ENCODE results near the gene GPATCH8.

Gene GPATCH8

GRCh38 chr17:44451016-44451627, 52.1 kb downstream of the GPATCH8 start:
- Mint-ChIP-seq H3K9me3 (no peaks in the 10 kb centered on the region), H3K36me3 (ENCODE audit: low read depth) (no peaks in the 10 kb centered on the region), H3K27ac (no peak overlapping the region), H3K4me1 (ENCODE audit: low read depth) (peaks cover 9% of the 10 kb centered on the region), H3K4me3 (no peak overlapping the region), H3K27me3 (ENCODE audit: low read depth) (no peaks in the 10 kb centered on the region)
- no peak for DNase-seq (ENCODE audit: low spot score)

GRCh38 chr17:44448412-44448811, 54.8 kb downstream of the GPATCH8 start:
- Mint-ChIP-seq H3K4me1 (ENCODE audit: low read depth) (peaks cover 14% of the 10 kb centered on the region), H3K9me3 (no peaks in the 10 kb centered on the region), H3K36me3 (ENCODE audit: low read depth) (peaks cover 3% of the 10 kb centered on the region), H3K4me3 (no peak overlapping the region), H3K27ac (no peak overlapping the region), H3K27me3 (ENCODE audit: low read depth) (no peaks in the 10 kb centered on the region)
- no peak for DNase-seq (ENCODE audit: low spot score)

- peaks cover 11% of the 10 kb centered on the region for H3K4me1 Mint-ChIP-seq (ENCODE audit: low read depth)
- H3K9me3 Mint-ChIP-seq: no peaks in the 10 kb centered on the region
- H3K27ac Mint-ChIP-seq: no peak overlapping the region
- peaks cover 7% of the 10 kb centered on the region for H3K36me3 Mint-ChIP-seq (ENCODE audit: low read depth)
- DNase-seq (ENCODE audit: low spot score): no peak
- H3K4me3 Mint-ChIP-seq: no peak overlapping the region
- H3K27me3 Mint-ChIP-seq (ENCODE audit: low read depth): no peaks in the 10 kb centered on the region
These were observed 58.5 kb downstream of the GPATCH8 start for GRCh38 chr17:44444735-44445105.

- peaks cover 7% of the 10 kb centered on the region for H3K36me3 Mint-ChIP-seq (ENCODE audit: low read depth)
- H3K27me3 Mint-ChIP-seq (ENCODE audit: low read depth): no peaks in the 10 kb centered on the region
- H3K4me3 Mint-ChIP-seq: no peak overlapping the region
- H3K9me3 Mint-ChIP-seq: no peaks in the 10 kb centered on the region
- H3K27ac Mint-ChIP-seq: no peak overlapping the region
- H3K4me1 Mint-ChIP-seq (ENCODE audit: low read depth): peaks cover 22% of the 10 kb centered on the region
- DNase-seq (ENCODE audit: low spot score): no peak
These were observed 60.4 kb downstream of the GPATCH8 start for GRCh38 chr17:44442806-44443205.

GRCh38 chr17:44439168-44439567, 64.0 kb downstream of the GPATCH8 start:
- Mint-ChIP-seq H3K4me3 (no peak overlapping the region), H3K9me3 (no peaks in the 10 kb centered on the region)
- no peak for DNase-seq (ENCODE audit: low spot score)

GRCh38 chr17:44438636-44439035, 64.6 kb downstream of the GPATCH8 start:
- peak overlapping the region; percentile 15 for H3K4me3 Mint-ChIP-seq
- no peak for DNase-seq (ENCODE audit: low spot score)
- H3K4me1 Mint-ChIP-seq (ENCODE audit: low read depth): peaks cover 17% of the 10 kb centered on the region
- H3K36me3 Mint-ChIP-seq (ENCODE audit: low read depth): peaks cover 14% of the 10 kb centered on the region
- H3K27ac Mint-ChIP-seq: peak overlapping the region; percentile 34
- no peaks in the 10 kb centered on the region for H3K9me3 Mint-ChIP-seq
- no peaks in the 10 kb centered on the region for H3K27me3 Mint-ChIP-seq (ENCODE audit: low read depth)

More at GRCh38 chr17:44439168-44439567, 64.0 kb downstream of the GPATCH8 start:
- Mint-ChIP-seq H3K36me3 (ENCODE audit: low read depth) (peaks cover 14% of the 10 kb centered on the region), H3K27me3 (ENCODE audit: low read depth) (no peaks in the 10 kb centered on the region), H3K4me1 (ENCODE audit: low read depth) (peaks cover 17% of the 10 kb centered on the region), H3K27ac (no peak overlapping the region)

GRCh38 chr17:44436336-44436735, 66.9 kb downstream of the GPATCH8 start:
- no peaks in the 10 kb centered on the region for H3K27me3 Mint-ChIP-seq (ENCODE audit: low read depth)
- H3K27ac Mint-ChIP-seq: no peak overlapping the region
- H3K4me1 Mint-ChIP-seq (ENCODE audit: low read depth): peaks cover 17% of the 10 kb centered on the region
- no peaks in the 10 kb centered on the region for H3K9me3 Mint-ChIP-seq
- H3K36me3 Mint-ChIP-seq (ENCODE audit: low read depth): peaks cover 28% of the 10 kb centered on the region
- no peak for DNase-seq (ENCODE audit: low spot score)
- no peak overlapping the region for H3K4me3 Mint-ChIP-seq

DNA sequence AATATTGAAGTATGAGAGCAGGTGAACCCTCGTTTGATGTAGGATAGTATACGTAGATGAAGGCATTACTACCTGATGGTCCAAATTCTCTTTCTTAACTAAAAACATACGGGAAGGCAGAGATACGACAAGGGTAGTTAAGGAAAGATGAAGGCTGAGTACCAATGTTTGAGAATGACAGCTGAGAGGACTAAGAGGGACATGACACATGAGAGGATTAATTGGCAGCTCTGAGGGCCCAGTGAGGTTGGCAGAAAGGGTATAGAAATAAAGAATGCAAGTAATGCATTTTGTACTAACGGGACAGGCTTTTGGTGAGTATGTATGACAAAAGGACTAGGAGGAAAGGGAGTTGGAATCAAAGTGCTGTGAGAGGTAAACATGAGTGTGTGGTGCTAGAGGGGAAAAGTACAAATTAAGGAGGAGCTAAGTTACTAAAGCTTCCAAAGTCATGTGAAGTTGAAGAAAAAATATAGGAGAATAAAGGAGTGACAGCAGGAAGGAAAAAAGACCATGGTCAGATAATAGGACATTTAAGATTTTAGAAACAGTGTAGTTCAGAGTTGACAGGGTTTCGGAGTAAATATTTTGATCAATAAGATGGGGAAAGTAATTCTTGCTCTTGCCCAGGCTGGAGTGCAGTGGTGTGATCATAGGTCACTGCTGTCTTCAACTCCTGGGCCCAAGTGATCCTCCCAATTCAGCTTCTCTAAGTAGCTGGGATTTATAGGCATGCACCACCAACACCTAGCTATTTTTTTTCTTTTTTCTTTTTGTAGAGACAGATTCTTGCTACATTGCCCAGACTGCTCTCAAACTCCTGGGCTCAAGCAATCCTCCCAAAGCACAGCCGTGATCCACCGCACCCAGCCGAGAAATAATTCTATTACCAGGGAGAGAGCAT, 70.7 kb downstream of the GPATCH8 start:
- Mint-ChIP-seq H3K4me3 (no peak overlapping the region), H3K4me1 (ENCODE audit: low read depth) (no peaks in the 10 kb centered on the region), H3K27me3 (ENCODE audit: low read depth) (no peaks in the 10 kb centered on the region), H3K27ac (no peak overlapping the region), H3K9me3 (no peaks in the 10 kb centered on the region), H3K36me3 (ENCODE audit: low read depth) (peaks cover 32% of the 10 kb centered on the region)
- no peak for DNase-seq (ENCODE audit: low spot score)

DNA sequence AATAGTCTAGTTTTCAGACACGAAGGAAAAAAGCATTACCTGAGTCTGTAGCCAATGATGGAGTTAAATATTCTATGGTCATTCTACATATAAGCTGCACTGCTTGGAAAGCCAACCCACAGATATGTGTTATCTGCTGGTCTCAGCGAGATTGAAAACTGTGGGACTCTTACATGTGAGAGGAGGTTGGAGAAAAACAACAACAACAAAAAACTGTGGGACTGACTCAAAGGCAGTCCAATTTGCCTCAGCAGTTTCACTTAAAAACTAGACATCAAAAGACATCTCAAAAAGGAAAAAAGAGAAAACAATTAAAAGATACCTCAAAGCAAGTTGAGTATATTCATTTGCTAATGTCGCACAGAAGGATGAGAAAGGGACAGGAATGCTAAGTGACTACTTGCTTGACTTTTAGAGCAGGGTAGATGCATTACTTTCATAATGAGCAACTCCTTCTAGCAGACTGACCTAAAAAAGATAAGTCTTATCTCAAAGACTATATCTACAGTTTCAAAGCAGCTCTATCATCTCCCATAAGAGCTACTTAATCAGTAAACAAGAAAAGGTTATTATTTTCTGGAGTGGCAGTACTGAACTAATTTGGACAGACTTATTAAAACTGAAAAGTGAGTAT, 78.3 kb downstream of the GPATCH8 start:
- Mint-ChIP-seq H3K4me1 (ENCODE audit: low read depth) (peaks cover 22% of the 10 kb centered on the region), H3K36me3 (ENCODE audit: low read depth) (peaks cover 25% of the 10 kb centered on the region), H3K4me3 (peak overlapping the region; percentile 27), H3K27ac (peak overlapping the region; percentile 33), H3K27me3 (ENCODE audit: low read depth) (no peaks in the 10 kb centered on the region), H3K9me3 (no peaks in the 10 kb centered on the region)
- DNase-seq (ENCODE audit: low spot score): no peak

DNA sequence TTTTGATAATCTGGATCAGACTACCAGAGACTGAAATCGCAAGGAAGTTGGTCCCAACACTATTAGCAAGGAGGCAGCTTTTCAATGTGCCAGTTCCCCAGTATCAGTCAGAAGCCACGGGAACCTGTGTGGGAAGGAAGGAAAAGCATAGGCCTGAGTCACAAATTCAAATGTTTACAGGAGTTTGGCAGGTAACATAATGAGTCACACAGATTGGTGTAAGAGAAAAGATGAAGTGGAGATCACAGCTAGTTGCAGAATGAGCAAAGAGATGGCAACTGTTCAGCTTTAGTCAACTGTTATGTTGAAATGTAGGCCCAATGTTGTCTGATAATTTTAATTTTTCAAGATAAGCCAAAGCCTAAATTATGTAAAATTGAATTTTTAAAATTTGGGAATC, 85.7 kb downstream of the GPATCH8 start:
- peak; percentile 36 for DNase-seq (ENCODE audit: low spot score)
- Mint-ChIP-seq H3K4me3 (no peak overlapping the region), H3K9me3 (no peaks in the 10 kb centered on the region), H3K36me3 (ENCODE audit: low read depth) (peaks cover 22% of the 10 kb centered on the region), H3K4me1 (ENCODE audit: low read depth) (peaks cover 20% of the 10 kb centered on the region), H3K27me3 (ENCODE audit: low read depth) (no peaks in the 10 kb centered on the region), H3K27ac (peak overlapping the region; percentile 71)

- DNase-seq (ENCODE audit: low spot score): no peak
- Mint-ChIP-seq H3K4me1 (ENCODE audit: low read depth) (peaks cover 20% of the 10 kb centered on the region), H3K27me3 (ENCODE audit: low read depth) (no peaks in the 10 kb centered on the region), H3K36me3 (ENCODE audit: low read depth) (peaks cover 22% of the 10 kb centered on the region), H3K4me3 (no peak overlapping the region), H3K27ac (no peak overlapping the region), H3K9me3 (no peaks in the 10 kb centered on the region)
These were observed 86.5 kb downstream of the GPATCH8 start for GRCh38 chr17:44416558-44417289.

- no peak for DNase-seq (ENCODE audit: low spot score)
- H3K27me3 Mint-ChIP-seq (ENCODE audit: low read depth): no peaks in the 10 kb centered on the region
- no peaks in the 10 kb centered on the region for H3K9me3 Mint-ChIP-seq
- peaks cover 22% of the 10 kb centered on the region for H3K36me3 Mint-ChIP-seq (ENCODE audit: low read depth)
- peaks cover 14% of the 10 kb centered on the region for H3K4me1 Mint-ChIP-seq (ENCODE audit: low read depth)
- no peak overlapping the region for H3K27ac Mint-ChIP-seq
- no peak overlapping the region for H3K4me3 Mint-ChIP-seq
These were observed 88.6 kb downstream of the GPATCH8 start for GRCh38 chr17:44414394-44415155.

GRCh38 chr17:44409309-44410028, 93.7 kb downstream of the GPATCH8 start:
- H3K36me3 Mint-ChIP-seq (ENCODE audit: low read depth): peaks cover 13% of the 10 kb centered on the region
- no peak overlapping the region for H3K4me3 Mint-ChIP-seq
- no peaks in the 10 kb centered on the region for H3K4me1 Mint-ChIP-seq (ENCODE audit: low read depth)
- H3K27ac Mint-ChIP-seq: no peak overlapping the region
- H3K27me3 Mint-ChIP-seq (ENCODE audit: low read depth): no peaks in the 10 kb centered on the region
- H3K9me3 Mint-ChIP-seq: no peaks in the 10 kb centered on the region
- DNase-seq (ENCODE audit: low spot score): no peak
